GM08714 (cell line): ENCODE measurements around the gene NPIPA5.
"Not testable (repeated sequence)": the region's sequence is repeated elsewhere in the genome, so short reads cannot be mapped to it uniquely, and the experiment has no call there.

ENCODE experiments used
- H3K4me3 ChIP-seq: fragments of 200-500 bp; sonication (Bioruptor generic); 2 replicates; pipeline ENCODE4 v1.5.1; 2014; ENCODE audit warnings: mild to moderate bottlenecking, low read length, inconsistent platforms
- ZNF274 ChIP-seq: IDR thresholded peaks from 2 replicates; pipeline ENCODE4 v1.6.1; 2012; ENCODE audit warnings: mild to moderate bottlenecking, low read depth, low read length

NPIPA5 gene

GRCh38 chr16:15399317-15399716 is 21.2 kb upstream of the NPIPA5 start:
- no peak for TF ChIP-seq ZNF274

GRCh38 chr16:15398618-15399316 is 20.7 kb upstream of the NPIPA5 start:
- no peak for TF ChIP-seq ZNF274
- H3K4me3 ChIP-seq = no peak overlapping the region

More at GRCh38 chr16:15399317-15399716, 21.2 kb upstream of the NPIPA5 start:
- H3K4me3 ChIP-seq = no peak overlapping the region

- no peak for TF ChIP-seq ZNF274
- H3K4me3 ChIP-seq = no peak overlapping the region
Measured at GRCh38 chr16:15396948-15397594, 19.0 kb upstream of the NPIPA5 start.

GRCh38 chr16:15396509-15396829 is 18.4 kb upstream of the NPIPA5 start:
- not testable (repeated sequence) for H3K4me3 ChIP-seq

GRCh38 chr16:15395631-15396508 is 17.8 kb upstream of the NPIPA5 start, which contains the start of gene MPV17L:
MPV17L (plus strand) TSS chr16:15395754; CDS start chr16:15395898, 144 bp downstream.
- peak within 1 kb of the TSS; percentile 12; the same call in 1 of the 2 replicates for H3K4me3 ChIP-seq

- not testable (repeated sequence) for H3K4me3 ChIP-seq
Measured at GRCh38 chr16:15393025-15393424, 14.9 kb upstream of the NPIPA5 start.

- not testable (repeated sequence) for H3K4me3 ChIP-seq
Measured at GRCh38 chr16:15389916-15390315, 11.8 kb upstream of the NPIPA5 start.

- not testable (repeated sequence) for H3K4me3 ChIP-seq
Measured at GRCh38 chr16:15388060-15388459, 10.0 kb upstream of the NPIPA5 start.

- H3K4me3 ChIP-seq = not testable (repeated sequence)
Measured at GRCh38 chr16:15382810-15383209, 4.7 kb upstream of the NPIPA5 start.

- H3K4me3 ChIP-seq = not testable (repeated sequence)
Measured at GRCh38 chr16:15357495-15357894, 20.6 kb downstream of the NPIPA5 start.

- H3K4me3 ChIP-seq = not testable (repeated sequence)
Measured at GRCh38 chr16:15354846-15355245, 23.2 kb downstream of the NPIPA5 start.

GRCh38 chr16:15352852-15353251 is 25.2 kb downstream of the NPIPA5 start:
- not testable (repeated sequence) for H3K4me3 ChIP-seq

- not testable (repeated sequence) for H3K4me3 ChIP-seq
Measured at GRCh38 chr16:15351745-15352144, 26.3 kb downstream of the NPIPA5 start.

- not testable (repeated sequence) for H3K4me3 ChIP-seq
Measured at GRCh38 chr16:15351251-15351650, 26.8 kb downstream of the NPIPA5 start.

GRCh38 chr16:15348721-15349120 is 29.4 kb downstream of the NPIPA5 start:
- H3K4me3 ChIP-seq = not testable (repeated sequence)

GRCh38 chr16:15342337-15342736 is 35.8 kb downstream of the NPIPA5 start:
- not testable (repeated sequence) for H3K4me3 ChIP-seq

- H3K4me3 ChIP-seq = not testable (repeated sequence)
Measured at GRCh38 chr16:15338986-15339385, 39.1 kb downstream of the NPIPA5 start.

- not testable (repeated sequence) for H3K4me3 ChIP-seq
Measured at GRCh38 chr16:15337974-15338605, 40.0 kb downstream of the NPIPA5 start.

- H3K4me3 ChIP-seq = not testable (repeated sequence)
Measured at GRCh38 chr16:15335609-15336008, 42.5 kb downstream of the NPIPA5 start.

- not testable (repeated sequence) for H3K4me3 ChIP-seq
Measured at GRCh38 chr16:15333969-15334368, 44.1 kb downstream of the NPIPA5 start.

GRCh38 chr16:15330978-15331377 is 47.1 kb downstream of the NPIPA5 start:
- H3K4me3 ChIP-seq = not testable (repeated sequence)
